SK-N-SH (cell line): ENCODE results near the gene GBX1. TPM values are rescaled to one million over a fixed set of nuclear protein-coding genes. Genes with fewer than 3 reads are reported as not detected.

Experiments
- CTCF ChIA-PET: fragments of 300-600, 350-600 bp; formaldehyde crosslinking; extraction: SDS; loops from one replicate; lab custom pipeline; 2021; lab: Yijun Ruan, JAX
- POLR2A ChIA-PET: fragments of 350-600 bp; sonication (Branson Sonifier 250); formaldehyde crosslinking; extraction: SDS; loops from one replicate; lab custom pipeline; 2020; ENCODE audit warnings: antibody characterized with exemption, inconsistent platforms; lab: Yijun Ruan, JAX
- DNase-seq: peaks from one replicate; pipeline ENCODE4 v3.0.0; 2012
- H2AFZ ChIP-seq: fragments of 200-600 bp; sonication (generic); 2 replicates; pipeline ENCODE4 v1.8.1; 2016; ENCODE audit warnings: antibody characterized with exemption, mild to moderate bottlenecking, low read depth
- H3F3A ChIP-seq: fragments of 200-600 bp; sonication (generic); replicated peaks from 2 replicates; pipeline ENCODE3; 2016; ENCODE audit warnings: antibody characterized with exemption, mild to moderate bottlenecking; ENCODE audit not compliant: insufficient read depth
- H3K27ac ChIP-seq, 2 experiments: fragments of 200-500 bp in 1 of 2; fragments of 200-600 bp in 1 of 2; sonication (Bioruptor generic) in 1 of 2; sonication (generic), shearing (Covaris generic) in 1 of 2; 2 replicates each; pipeline versions ENCODE4 v1.5.1 to v1.6.1; 2014 to 2016; ENCODE audit warnings: low read depth in 2 of 2, inconsistent platforms in 1 of 2, low read length in 1 of 2, mild to moderate bottlenecking in 1 of 2, mixed read lengths in 1 of 2
- H3K27me3 ChIP-seq: fragments of 200-600 bp; sonication (generic), shearing (Covaris generic); 2 replicates; pipeline ENCODE4 v1.6.1; 2016; ENCODE audit warnings: mixed run types; ENCODE audit not compliant: insufficient read depth
- H3K36me3 ChIP-seq, 2 experiments: fragments of 200-500 bp in 1 of 2; fragments of 200-600 bp in 1 of 2; sonication (Bioruptor generic) in 1 of 2; sonication (generic) in 1 of 2; replicated peaks in 1 of 2; 2 replicates each; pipeline versions ENCODE3 to v1.5.1; 2014 to 2016; ENCODE audit warnings: low read length in 1 of 2, mild to moderate bottlenecking in 1 of 2; ENCODE audit not compliant: insufficient read depth in 2 of 2, control insufficient read depth in 1 of 2
- H3K4me1 ChIP-seq, 2 experiments: fragments of 200-500 bp in 1 of 2; fragments of 200-600 bp in 1 of 2; sonication (Bioruptor generic) in 1 of 2; sonication (generic), shearing (Covaris generic) in 1 of 2; 2 replicates each; pipeline versions ENCODE4 v1.5.1 to v1.6.1; 2014 to 2016; ENCODE audit warnings: low read depth in 1 of 2, low read length in 1 of 2, mixed run types in 1 of 2; ENCODE audit not compliant: insufficient read depth in 2 of 2, control insufficient read depth in 1 of 2
- H3K4me2 ChIP-seq: fragments of 200-600 bp; sonication (generic), shearing (Covaris generic); 2 replicates; pipeline ENCODE4 v1.6.1; 2017; ENCODE audit warnings: mixed run types
- H3K4me3 ChIP-seq, 2 experiments: fragments of 200-500 bp in 1 of 2; fragments of 200-600 bp in 1 of 2; sonication (Bioruptor generic) in 1 of 2; sonication (generic), shearing (Covaris generic) in 1 of 2; 2 replicates each; pipeline versions ENCODE4 v1.5.1 to v1.8.1; 2014 to 2016; ENCODE audit warnings: low read depth in 2 of 2, inconsistent platforms in 1 of 2, low read length in 1 of 2, mild to moderate bottlenecking in 1 of 2, mixed read lengths in 1 of 2, moderate library complexity in 1 of 2
- H3K79me2 ChIP-seq: fragments of 200-600 bp; sonication (generic); 2 replicates; pipeline ENCODE4 v1.8.1; 2017; ENCODE audit warnings: mild to moderate bottlenecking; ENCODE audit not compliant: insufficient read depth
- H3K9ac ChIP-seq: fragments of 200-600 bp; sonication (generic); 2 replicates; pipeline ENCODE4 v1.6.1; 2017; ENCODE audit warnings: mixed run types
- H3K9me2 ChIP-seq: fragments of 200-600 bp; sonication (generic); 2 replicates; pipeline ENCODE4 v1.6.1; 2017; ENCODE audit warnings: mixed run types
- H3K9me3 ChIP-seq: fragments of 200-600 bp; sonication (generic); 2 replicates; pipeline ENCODE4 v1.6.1; 2017; ENCODE audit warnings: mixed run types, mild to moderate bottlenecking, moderate library complexity
- H4K20me1 ChIP-seq: fragments of 200-600 bp; sonication (generic); 2 replicates; pipeline ENCODE4 v1.6.1; 2017; ENCODE audit warnings: mild to moderate bottlenecking, mixed run types; ENCODE audit not compliant: insufficient read depth
- GABPA ChIP-seq: IDR thresholded peaks from 2 replicates; pipeline ENCODE4 v1.4.0; 2012; ENCODE audit warnings: low read depth, mild to moderate bottlenecking
- GATA2 ChIP-seq: sonication (generic); formaldehyde crosslinking; IDR thresholded peaks from 2 replicates; pipeline ENCODE4 v1.5.0; 2020; ENCODE audit warnings: mild to moderate bottlenecking, missing genetic modification reagents
- MXI1 ChIP-seq: IDR thresholded peaks from 2 replicates; pipeline ENCODE4 v1.6.1; 2012; ENCODE audit warnings: mild to moderate bottlenecking, low read depth, low read length, improper control_type of control experiment
- NFIC ChIP-seq: IDR thresholded peaks from 2 replicates; pipeline ENCODE4 v1.4.0; 2012; ENCODE audit warnings: borderline replicate concordance
- RXRA ChIP-seq: IDR thresholded peaks from 2 replicates; pipeline ENCODE4 v1.4.0; 2012; ENCODE audit warnings: low read depth, mild to moderate bottlenecking, borderline replicate concordance
- SIN3A ChIP-seq: IDR thresholded peaks from 2 replicates; pipeline ENCODE4 v1.6.1; 2012; ENCODE audit warnings: low read depth, mild to moderate bottlenecking, low read length, moderate library complexity, borderline replicate concordance
- YY1 ChIP-seq: IDR thresholded peaks from 2 replicates; pipeline ENCODE4 v1.4.0; 2012; ENCODE audit warnings: low read depth, mild to moderate bottlenecking
- WGBS: methylation state at CpG from one replicate; pipeline ENCODE4 v1.1.6; 2017; ENCODE audit warnings: low lambda C conversion rate; 5-methylcytosine and 5-hydroxymethylcytosine counted together
- polyA plus RNA-seq, 3 experiments: library from polyadenylated mRNA; depleted of rRNA; stranded (reverse); fragments of >200 nt; gene quantifications; 2 replicates each; pipeline ENCODE4 v1.2.3, GENCODE V29; 2012
- TF ChIP-seq, protein P1 (sequence below): fragments of 200-600 bp; sonication (generic); IDR thresholded peaks from 2 replicates; pipeline ENCODE4 v1.6.1; 2017; ENCODE audit warnings: antibody characterized with exemption, mild to moderate bottlenecking, moderate library complexity
- TF ChIP-seq, protein P2 (sequence below): fragments of 150-350 bp; IDR thresholded peaks from 2 replicates; pipeline ENCODE4 v1.6.1; 2016; ENCODE audit warnings: mild to moderate bottlenecking, low read depth, low read length
- TF ChIP-seq, protein P3 (sequence below): IDR thresholded peaks from 2 replicates; pipeline ENCODE4 v1.4.0; 2012; ENCODE audit warnings: low read depth, borderline replicate concordance

Gene GBX1
- polyA plus RNA-seq, 1 of the 3 experiments (the other 2 are of a cell fraction): not detected

DNA sequence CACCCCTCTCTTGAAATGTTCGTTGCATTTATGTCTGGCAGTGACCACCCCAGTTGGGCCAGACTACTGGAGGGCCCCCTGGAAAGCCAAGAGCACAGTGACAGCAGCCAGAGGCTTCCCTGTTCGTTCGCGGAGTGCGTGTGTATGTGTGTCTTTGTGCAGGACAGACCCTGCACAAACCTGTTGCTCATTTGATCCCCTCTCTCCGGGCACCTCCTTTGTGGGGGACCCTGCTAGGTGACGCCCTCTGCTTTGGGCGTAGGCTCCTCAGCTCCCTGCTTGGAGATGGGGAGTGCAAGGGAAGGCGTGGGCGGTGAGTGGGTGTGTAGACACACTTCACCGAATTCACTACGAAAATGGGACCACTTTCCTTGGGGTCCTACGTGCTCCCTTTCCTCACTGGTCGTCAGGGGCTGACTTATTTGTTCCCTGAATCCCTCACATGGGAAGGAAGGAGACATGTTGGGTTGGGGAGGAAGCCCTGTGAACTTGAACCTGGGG, 42.5 kb downstream of the GBX1 start:
- H4K20me1 ChIP-seq: peaks cover 24% of the 10 kb centered on the region
- H3K27ac ChIP-seq: no peak overlapping the region
- DNase-seq: no peak
- peaks cover 0 to 2% of the 10 kb centered on the region in 2 experiments; a peak in 1 of 4 replicates for H3K4me1 ChIP-seq
- H3K36me3 ChIP-seq: peaks cover 23 to 82% of the 10 kb centered on the region in 2 experiments
- no peak overlapping the region for H3K9ac ChIP-seq
- CTCF ChIA-PET: interaction anchor here (0.8 to 18.0 kb wide), 44 partner anchors 9 to 1210 kb away, joined by 3 to 243 read pairs (median 6); partner anchors contain the start of genes ABCF2, AGAP3, CHPF2 and GBX1
- no peaks in the 10 kb centered on the region for H3K9me3 ChIP-seq
- no peak overlapping the region for H3K4me2 ChIP-seq
- H3K79me2 ChIP-seq: peaks cover 18% of the 10 kb centered on the region; the same call in 1 of the 2 replicates
- H3K4me3 ChIP-seq: no peak overlapping the region
- peaks cover 4% of the 10 kb centered on the region for H3F3A ChIP-seq
- H3K9me2 ChIP-seq: no peaks in the 10 kb centered on the region
- H3K27me3 ChIP-seq: no peaks in the 10 kb centered on the region
- no peak for TF ChIP-seq SIN3A
- POLR2A ChIA-PET: no interaction called here
- WGBS: 93% methylated on average over 13 of the region's 14 CpGs
- H2AFZ ChIP-seq: no peak overlapping the region

DNA sequence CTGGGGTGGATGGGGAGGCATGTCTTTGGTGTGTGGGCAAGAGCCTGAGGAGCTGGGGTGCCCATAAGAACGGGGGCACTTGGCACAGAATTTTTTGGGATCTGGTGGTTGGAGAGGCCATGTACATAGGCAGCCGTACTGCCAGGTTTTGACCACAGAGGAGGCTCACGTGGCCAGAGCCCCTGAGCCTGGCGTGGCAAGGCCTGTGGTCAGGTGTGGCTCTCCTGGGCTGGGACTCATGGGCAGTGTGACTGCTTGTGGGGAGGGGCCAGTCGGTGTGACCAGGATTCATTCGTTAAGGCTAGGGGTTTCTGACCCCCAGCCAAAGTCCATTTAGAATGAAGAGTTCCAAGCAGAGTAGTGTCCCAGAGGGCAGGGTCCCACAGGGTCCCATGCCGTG, 43.0 kb downstream of the GBX1 start:
- peaks cover 4% of the 10 kb centered on the region for H3F3A ChIP-seq
- TF ChIP-seq MXI1: no peak
- TF ChIP-seq, protein P1, sequence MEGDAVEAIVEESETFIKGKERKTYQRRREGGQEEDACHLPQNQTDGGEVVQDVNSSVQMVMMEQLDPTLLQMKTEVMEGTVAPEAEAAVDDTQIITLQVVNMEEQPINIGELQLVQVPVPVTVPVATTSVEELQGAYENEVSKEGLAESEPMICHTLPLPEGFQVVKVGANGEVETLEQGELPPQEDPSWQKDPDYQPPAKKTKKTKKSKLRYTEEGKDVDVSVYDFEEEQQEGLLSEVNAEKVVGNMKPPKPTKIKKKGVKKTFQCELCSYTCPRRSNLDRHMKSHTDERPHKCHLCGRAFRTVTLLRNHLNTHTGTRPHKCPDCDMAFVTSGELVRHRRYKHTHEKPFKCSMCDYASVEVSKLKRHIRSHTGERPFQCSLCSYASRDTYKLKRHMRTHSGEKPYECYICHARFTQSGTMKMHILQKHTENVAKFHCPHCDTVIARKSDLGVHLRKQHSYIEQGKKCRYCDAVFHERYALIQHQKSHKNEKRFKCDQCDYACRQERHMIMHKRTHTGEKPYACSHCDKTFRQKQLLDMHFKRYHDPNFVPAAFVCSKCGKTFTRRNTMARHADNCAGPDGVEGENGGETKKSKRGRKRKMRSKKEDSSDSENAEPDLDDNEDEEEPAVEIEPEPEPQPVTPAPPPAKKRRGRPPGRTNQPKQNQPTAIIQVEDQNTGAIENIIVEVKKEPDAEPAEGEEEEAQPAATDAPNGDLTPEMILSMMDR: no peak
- no peak for TF ChIP-seq GATA2 (CRISPR knock-in tag)
- no peak for TF ChIP-seq GABPA
- TF ChIP-seq, protein P2, sequence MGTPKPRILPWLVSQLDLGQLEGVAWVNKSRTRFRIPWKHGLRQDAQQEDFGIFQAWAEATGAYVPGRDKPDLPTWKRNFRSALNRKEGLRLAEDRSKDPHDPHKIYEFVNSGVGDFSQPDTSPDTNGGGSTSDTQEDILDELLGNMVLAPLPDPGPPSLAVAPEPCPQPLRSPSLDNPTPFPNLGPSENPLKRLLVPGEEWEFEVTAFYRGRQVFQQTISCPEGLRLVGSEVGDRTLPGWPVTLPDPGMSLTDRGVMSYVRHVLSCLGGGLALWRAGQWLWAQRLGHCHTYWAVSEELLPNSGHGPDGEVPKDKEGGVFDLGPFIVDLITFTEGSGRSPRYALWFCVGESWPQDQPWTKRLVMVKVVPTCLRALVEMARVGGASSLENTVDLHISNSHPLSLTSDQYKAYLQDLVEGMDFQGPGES: no peak
- no peak for TF ChIP-seq YY1
- TF ChIP-seq, protein P3, sequence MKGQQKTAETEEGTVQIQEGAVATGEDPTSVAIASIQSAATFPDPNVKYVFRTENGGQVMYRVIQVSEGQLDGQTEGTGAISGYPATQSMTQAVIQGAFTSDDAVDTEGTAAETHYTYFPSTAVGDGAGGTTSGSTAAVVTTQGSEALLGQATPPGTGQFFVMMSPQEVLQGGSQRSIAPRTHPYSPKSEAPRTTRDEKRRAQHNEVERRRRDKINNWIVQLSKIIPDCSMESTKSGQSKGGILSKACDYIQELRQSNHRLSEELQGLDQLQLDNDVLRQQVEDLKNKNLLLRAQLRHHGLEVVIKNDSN: no peak
- TF ChIP-seq NFIC: no peak
- TF ChIP-seq RXRA: no peak
- 86% methylated on average over 6 of the region's 7 CpGs for WGBS
- H3K4me2 ChIP-seq: no peak overlapping the region
- H3K9me2 ChIP-seq: no peaks in the 10 kb centered on the region
- H3K4me3 ChIP-seq: no peak overlapping the region
- no peaks in the 10 kb centered on the region for H3K9me3 ChIP-seq
- H3K27me3 ChIP-seq: no peaks in the 10 kb centered on the region
- no peak overlapping the region for H3K27ac ChIP-seq
- peaks cover 23 to 82% of the 10 kb centered on the region in 2 experiments for H3K36me3 ChIP-seq
- H3K79me2 ChIP-seq: peaks cover 18% of the 10 kb centered on the region; the same call in 1 of the 2 replicates
- ChIA-PET CTCF (interaction anchor here (0.6 to 18.0 kb wide), 53 partner anchors 10 to 1211 kb away, joined by 3 to 243 read pairs (median 5); partner anchors contain the start of genes ABCF2, AGAP3, CHPF2 and GBX1), POLR2A (no interaction called here)
- no peak overlapping the region for H3K9ac ChIP-seq
- DNase-seq: no peak
- H4K20me1 ChIP-seq: peaks cover 24% of the 10 kb centered on the region
- no peaks in the 10 kb centered on the region; a peak in 1 of 4 replicates for H3K4me1 ChIP-seq
- no peak overlapping the region for H2AFZ ChIP-seq
